Measurements from ENCODE around the gene CFL2.
"Not testable (repeated sequence)": the region's sequence is repeated elsewhere in the genome, so short reads cannot be mapped to it uniquely, and the experiment has no call there.

Gene CFL2

GRCh38 chr14:34714320-34715126, at the start of gene CFL2:
Gene CFL2, minus strand, starts transcription at chr14:34714593. Its CDS starts 53 bp downstream, at chr14:34714540.
- Histone ChIP-seq H3K9ac (ENCODE audit: low read depth, low read length) (peak within 1 kb of the TSS; percentile 97), H3K9me3 (ENCODE audit: control insufficient read depth, insufficient read depth, low read length) (no peaks in the 10 kb centered on the region), H3K4me1 (ENCODE audit: insufficient read depth, low read length) (peaks cover 4% of the 10 kb centered on the region; the same call in 1 of the 2 replicates), H3K36me3 (ENCODE audit: insufficient read depth, low read length) (peaks cover 8% of the 10 kb centered on the region; the same call in 1 of the 2 replicates)

GRCh38 chr14:34755215-34755614, 40.8 kb upstream of the CFL2 start:
- Histone ChIP-seq H3K9ac (ENCODE audit: low read depth, low read length) (no peak overlapping the region), H3K9me3 (ENCODE audit: control insufficient read depth, insufficient read depth, low read length) (no peaks in the 10 kb centered on the region), H3K36me3 (ENCODE audit: insufficient read depth, low read length) (no peaks in the 10 kb centered on the region), H3K4me1 (ENCODE audit: insufficient read depth, low read length) (no peaks in the 10 kb centered on the region)

GRCh38 chr14:34754687-34755086, 40.3 kb upstream of the CFL2 start:
- H3K9ac ChIP-seq (ENCODE audit: low read depth, low read length): no peak overlapping the region
- H3K4me1 ChIP-seq (ENCODE audit: insufficient read depth, low read length): no peaks in the 10 kb centered on the region
- no peaks in the 10 kb centered on the region for H3K36me3 ChIP-seq (ENCODE audit: insufficient read depth, low read length)
- no peaks in the 10 kb centered on the region for H3K9me3 ChIP-seq (ENCODE audit: control insufficient read depth, insufficient read depth, low read length)

GRCh38 chr14:34750670-34751069, 36.3 kb upstream of the CFL2 start:
- Histone ChIP-seq H3K36me3 (ENCODE audit: insufficient read depth, low read length) (no peaks in the 10 kb centered on the region), H3K9me3 (ENCODE audit: control insufficient read depth, insufficient read depth, low read length) (no peaks in the 10 kb centered on the region), H3K4me1 (ENCODE audit: insufficient read depth, low read length) (no peaks in the 10 kb centered on the region; the same call in 1 of the 2 replicates), H3K9ac (ENCODE audit: low read depth, low read length) (no peak overlapping the region)

- Histone ChIP-seq H3K4me1 (ENCODE audit: insufficient read depth, low read length) (no peaks in the 10 kb centered on the region; the same call in 1 of the 2 replicates), H3K36me3 (ENCODE audit: insufficient read depth, low read length) (no peaks in the 10 kb centered on the region), H3K9me3 (ENCODE audit: control insufficient read depth, insufficient read depth, low read length) (no peaks in the 10 kb centered on the region), H3K9ac (ENCODE audit: low read depth, low read length) (no peak overlapping the region)
Measured at GRCh38 chr14:34750233-34750632, 35.8 kb upstream of the CFL2 start.

GRCh38 chr14:34749408-34749807, 35.0 kb upstream of the CFL2 start:
- no peaks in the 10 kb centered on the region for H3K36me3 ChIP-seq (ENCODE audit: insufficient read depth, low read length)
- no peak overlapping the region for H3K9ac ChIP-seq (ENCODE audit: low read depth, low read length)
- H3K4me1 ChIP-seq (ENCODE audit: insufficient read depth, low read length): no peaks in the 10 kb centered on the region; the same call in 1 of the 2 replicates
- no peaks in the 10 kb centered on the region for H3K9me3 ChIP-seq (ENCODE audit: control insufficient read depth, insufficient read depth, low read length)

- H3K36me3 ChIP-seq (ENCODE audit: insufficient read depth, low read length): no peaks in the 10 kb centered on the region
- no peak overlapping the region for H3K9ac ChIP-seq (ENCODE audit: low read depth, low read length)
- no peaks in the 10 kb centered on the region for H3K9me3 ChIP-seq (ENCODE audit: control insufficient read depth, insufficient read depth, low read length)
- no peaks in the 10 kb centered on the region; the same call in 1 of the 2 replicates for H3K4me1 ChIP-seq (ENCODE audit: insufficient read depth, low read length)
Measured at GRCh38 chr14:34742270-34743115, 28.1 kb upstream of the CFL2 start.

- Histone ChIP-seq H3K36me3 (ENCODE audit: insufficient read depth, low read length) (no peaks in the 10 kb centered on the region), H3K4me1 (ENCODE audit: insufficient read depth, low read length) (no peaks in the 10 kb centered on the region; the same call in 1 of the 2 replicates), H3K9me3 (ENCODE audit: control insufficient read depth, insufficient read depth, low read length) (no peaks in the 10 kb centered on the region), H3K9ac (ENCODE audit: low read depth, low read length) (no peak overlapping the region)
Measured at GRCh38 chr14:34741840-34742239, 27.4 kb upstream of the CFL2 start.

- not testable (repeated sequence) for H3K4me1 ChIP-seq (ENCODE audit: insufficient read depth, low read length); H3K9me3 ChIP-seq (ENCODE audit: control insufficient read depth, insufficient read depth, low read length); H3K9ac ChIP-seq (ENCODE audit: low read depth, low read length); H3K36me3 ChIP-seq (ENCODE audit: insufficient read depth, low read length)
Measured at GRCh38 chr14:34740139-34740538, 25.7 kb upstream of the CFL2 start.

- not testable (repeated sequence) for H3K4me1 ChIP-seq (ENCODE audit: insufficient read depth, low read length); H3K9me3 ChIP-seq (ENCODE audit: control insufficient read depth, insufficient read depth, low read length); H3K9ac ChIP-seq (ENCODE audit: low read depth, low read length); H3K36me3 ChIP-seq (ENCODE audit: insufficient read depth, low read length)
Measured at GRCh38 chr14:34737079-34737478, 22.7 kb upstream of the CFL2 start.

GRCh38 chr14:34733245-34733644, 18.9 kb upstream of the CFL2 start:
- Histone ChIP-seq H3K36me3 (ENCODE audit: insufficient read depth, low read length) (no peaks in the 10 kb centered on the region), H3K9me3 (ENCODE audit: control insufficient read depth, insufficient read depth, low read length) (no peaks in the 10 kb centered on the region), H3K4me1 (ENCODE audit: insufficient read depth, low read length) (no peaks in the 10 kb centered on the region), H3K9ac (ENCODE audit: low read depth, low read length) (no peak overlapping the region)

- H3K4me1 ChIP-seq (ENCODE audit: insufficient read depth, low read length): no peaks in the 10 kb centered on the region
- H3K9me3 ChIP-seq (ENCODE audit: control insufficient read depth, insufficient read depth, low read length): no peaks in the 10 kb centered on the region
- H3K9ac ChIP-seq (ENCODE audit: low read depth, low read length): no peak overlapping the region
- H3K36me3 ChIP-seq (ENCODE audit: insufficient read depth, low read length): no peaks in the 10 kb centered on the region
Measured at GRCh38 chr14:34732802-34733201, 18.4 kb upstream of the CFL2 start.

GRCh38 chr14:34723867-34724266, 9.5 kb upstream of the CFL2 start:
- Histone ChIP-seq H3K4me1 (ENCODE audit: insufficient read depth, low read length) (no peaks in the 10 kb centered on the region), H3K36me3 (ENCODE audit: insufficient read depth, low read length) (no peaks in the 10 kb centered on the region), H3K9me3 (ENCODE audit: control insufficient read depth, insufficient read depth, low read length) (no peaks in the 10 kb centered on the region), H3K9ac (ENCODE audit: low read depth, low read length) (no peak overlapping the region)

GRCh38 chr14:34722723-34723545, 8.5 kb upstream of the CFL2 start:
- Histone ChIP-seq H3K9ac (ENCODE audit: low read depth, low read length) (no peak overlapping the region), H3K36me3 (ENCODE audit: insufficient read depth, low read length) (no peaks in the 10 kb centered on the region)

More at GRCh38 chr14:34722723-34723545, 8.5 kb upstream of the CFL2 start:
- Histone ChIP-seq H3K4me1 (ENCODE audit: insufficient read depth, low read length) (no peaks in the 10 kb centered on the region), H3K9me3 (ENCODE audit: control insufficient read depth, insufficient read depth, low read length) (no peaks in the 10 kb centered on the region)
